Measurements from ENCODE around the gene CFAP61.

Gene CFAP61

DNA sequence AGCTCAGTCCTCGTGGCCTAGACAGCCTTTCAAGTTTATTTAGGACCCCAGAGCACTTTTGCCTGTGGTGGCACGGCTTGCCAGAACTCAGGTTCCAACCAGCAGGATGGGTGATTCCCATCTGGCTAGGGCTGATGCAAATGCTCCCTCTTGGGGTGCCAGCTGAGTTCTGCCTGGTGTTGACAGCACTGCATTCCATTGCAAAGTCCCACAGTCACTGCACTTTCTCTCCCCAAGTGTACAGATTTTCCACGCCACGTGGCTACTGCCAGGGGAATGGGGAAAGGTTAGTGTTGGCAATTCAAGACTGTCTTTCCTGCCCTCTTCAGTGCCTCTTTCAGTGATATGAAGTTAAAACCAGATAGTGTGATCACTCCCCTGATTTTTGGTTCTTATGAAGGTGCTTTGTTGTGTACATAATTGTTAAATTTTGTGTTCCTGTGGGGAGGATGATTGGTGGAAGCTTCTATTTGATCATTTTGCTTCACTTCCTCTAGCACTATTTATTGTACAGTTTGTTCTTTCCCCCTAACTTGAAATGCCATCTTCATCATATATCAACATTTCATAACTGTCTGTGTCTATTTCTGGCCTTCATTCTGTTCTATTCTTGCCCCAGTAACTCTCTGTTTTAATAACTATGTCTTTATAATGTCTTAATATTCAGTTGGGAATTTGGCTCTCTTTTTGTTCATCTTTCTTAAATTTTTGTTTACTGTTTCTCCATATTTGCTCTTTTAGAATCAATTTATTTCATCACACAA is 86.2 kb downstream of the CFAP61 start:
- no peak for DNase-seq (ENCODE audit: low read depth)
- TF ChIP-seq, protein P1, sequence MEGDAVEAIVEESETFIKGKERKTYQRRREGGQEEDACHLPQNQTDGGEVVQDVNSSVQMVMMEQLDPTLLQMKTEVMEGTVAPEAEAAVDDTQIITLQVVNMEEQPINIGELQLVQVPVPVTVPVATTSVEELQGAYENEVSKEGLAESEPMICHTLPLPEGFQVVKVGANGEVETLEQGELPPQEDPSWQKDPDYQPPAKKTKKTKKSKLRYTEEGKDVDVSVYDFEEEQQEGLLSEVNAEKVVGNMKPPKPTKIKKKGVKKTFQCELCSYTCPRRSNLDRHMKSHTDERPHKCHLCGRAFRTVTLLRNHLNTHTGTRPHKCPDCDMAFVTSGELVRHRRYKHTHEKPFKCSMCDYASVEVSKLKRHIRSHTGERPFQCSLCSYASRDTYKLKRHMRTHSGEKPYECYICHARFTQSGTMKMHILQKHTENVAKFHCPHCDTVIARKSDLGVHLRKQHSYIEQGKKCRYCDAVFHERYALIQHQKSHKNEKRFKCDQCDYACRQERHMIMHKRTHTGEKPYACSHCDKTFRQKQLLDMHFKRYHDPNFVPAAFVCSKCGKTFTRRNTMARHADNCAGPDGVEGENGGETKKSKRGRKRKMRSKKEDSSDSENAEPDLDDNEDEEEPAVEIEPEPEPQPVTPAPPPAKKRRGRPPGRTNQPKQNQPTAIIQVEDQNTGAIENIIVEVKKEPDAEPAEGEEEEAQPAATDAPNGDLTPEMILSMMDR (conservative IDR thresholded peaks at IDR 0.05; ENCODE audit: low read depth, low read length) = no peak
- H3K4me3 ChIP-seq (ENCODE audit: low read depth, low read length) = no peak overlapping the region

DNA sequence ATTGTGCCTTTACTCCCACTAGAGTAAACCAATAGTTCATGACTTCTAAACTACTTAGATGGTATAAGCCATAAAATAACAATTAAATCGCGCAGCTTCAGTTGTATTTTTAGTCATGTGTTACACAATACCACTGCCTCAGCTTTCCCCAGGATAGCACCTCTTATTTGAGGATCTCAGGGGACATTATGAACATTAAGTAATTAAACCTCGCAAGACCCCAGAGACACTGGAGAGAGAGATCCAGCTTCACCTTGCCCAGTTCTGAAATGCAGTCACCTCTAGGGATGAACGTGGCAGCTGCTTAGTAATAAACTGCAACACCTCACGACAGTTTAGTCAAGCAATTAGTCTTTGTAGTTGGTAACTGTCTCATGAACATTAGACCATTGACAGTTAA is 87.1 kb downstream of the CFAP61 start:
- DNase-seq (ENCODE audit: low read depth) = no peak
- no peak overlapping the region for H3K4me3 ChIP-seq (ENCODE audit: low read depth, low read length)
- TF ChIP-seq, protein P1 (conservative IDR thresholded peaks at IDR 0.05; ENCODE audit: low read depth, low read length) = no peak

GRCh38 chr20:20143165-20143564 is 90.8 kb downstream of the CFAP61 start:
- DNase-seq (ENCODE audit: low read depth) = no peak
- H3K4me3 ChIP-seq (ENCODE audit: low read depth, low read length) = no peak overlapping the region
- TF ChIP-seq, protein P1 (conservative IDR thresholded peaks at IDR 0.05; ENCODE audit: low read depth, low read length) = no peak

GRCh38 chr20:20143646-20144045 is 91.3 kb downstream of the CFAP61 start:
- TF ChIP-seq, protein P1 (conservative IDR thresholded peaks at IDR 0.05; ENCODE audit: low read depth, low read length) = no peak
- DNase-seq (ENCODE audit: low read depth) = no peak
- H3K4me3 ChIP-seq (ENCODE audit: low read depth, low read length) = no peak overlapping the region

GRCh38 chr20:20148779-20149178 is 96.4 kb downstream of the CFAP61 start:
- H3K4me3 ChIP-seq (ENCODE audit: low read depth, low read length) = no peak overlapping the region
- DNase-seq (ENCODE audit: low read depth) = no peak
- TF ChIP-seq, protein P1 (conservative IDR thresholded peaks at IDR 0.05; ENCODE audit: low read depth, low read length) = no peak

- TF ChIP-seq, protein P1 (conservative IDR thresholded peaks at IDR 0.05; ENCODE audit: low read depth, low read length) = no peak
- no peak overlapping the region for H3K4me3 ChIP-seq (ENCODE audit: low read depth, low read length)
These were observed 97.9 kb downstream of the CFAP61 start for GRCh38 chr20:20150241-20150640.

GRCh38 chr20:20160520-20160919 is 108.2 kb downstream of the CFAP61 start:
- H3K4me3 ChIP-seq (ENCODE audit: low read depth, low read length) = no peak overlapping the region
- DNase-seq (ENCODE audit: low read depth) = no peak
- TF ChIP-seq, protein P1 (conservative IDR thresholded peaks at IDR 0.05; ENCODE audit: low read depth, low read length) = no peak

More at GRCh38 chr20:20150241-20150640, 97.9 kb downstream of the CFAP61 start:
- no peak for DNase-seq (ENCODE audit: low read depth)

Data from choroid plexus epithelial cell (primary cell).